Ovary (tissue), 3 donors: ENCODE results near the gene IGF2BP3.

Experiments used
- POLR2A ChIP-seq: fragments of 450-650 bp; IDR thresholded peaks from one replicate; pipeline ENCODE4 v1.6.1; 2017; ENCODE audit warnings: antibody characterized with exemption, mild to moderate bottlenecking, moderate library complexity
- TF ChIP-seq, protein P1 (sequence below), 3 donors: fragments of 450-650 bp in 2 of 3; fragments of 200-600 bp in 1 of 3; IDR thresholded peaks; one replicate each; pipeline versions ENCODE4 v1.5.1 to v1.8.0; 2016 to 2022; ENCODE audit warnings: antibody characterized with exemption in 3 of 3, mild to moderate bottlenecking in 1 of 3
- donor health status: DM: no; HTN: no; CAD: no.

DNA sequence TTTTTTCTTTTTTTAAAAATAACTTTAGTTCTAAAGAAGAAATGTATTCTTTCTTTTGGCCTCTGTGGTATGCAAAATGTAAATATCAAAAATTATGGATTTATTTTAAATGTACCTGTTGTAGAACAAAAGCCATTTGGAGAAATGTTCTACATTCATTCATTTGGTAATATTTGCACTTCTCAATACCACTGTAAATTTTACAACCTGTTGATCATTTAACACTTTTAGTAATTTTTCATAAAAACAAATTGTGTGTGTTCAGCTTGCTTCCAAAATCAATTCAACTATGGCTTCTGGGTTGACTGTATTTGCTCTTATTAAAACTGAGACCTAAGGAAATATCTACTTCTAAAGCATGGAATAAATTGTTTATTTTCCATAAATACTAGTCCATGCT is 2.3 kb upstream of the IGF2BP3 start:
- TF ChIP-seq, protein P1, sequence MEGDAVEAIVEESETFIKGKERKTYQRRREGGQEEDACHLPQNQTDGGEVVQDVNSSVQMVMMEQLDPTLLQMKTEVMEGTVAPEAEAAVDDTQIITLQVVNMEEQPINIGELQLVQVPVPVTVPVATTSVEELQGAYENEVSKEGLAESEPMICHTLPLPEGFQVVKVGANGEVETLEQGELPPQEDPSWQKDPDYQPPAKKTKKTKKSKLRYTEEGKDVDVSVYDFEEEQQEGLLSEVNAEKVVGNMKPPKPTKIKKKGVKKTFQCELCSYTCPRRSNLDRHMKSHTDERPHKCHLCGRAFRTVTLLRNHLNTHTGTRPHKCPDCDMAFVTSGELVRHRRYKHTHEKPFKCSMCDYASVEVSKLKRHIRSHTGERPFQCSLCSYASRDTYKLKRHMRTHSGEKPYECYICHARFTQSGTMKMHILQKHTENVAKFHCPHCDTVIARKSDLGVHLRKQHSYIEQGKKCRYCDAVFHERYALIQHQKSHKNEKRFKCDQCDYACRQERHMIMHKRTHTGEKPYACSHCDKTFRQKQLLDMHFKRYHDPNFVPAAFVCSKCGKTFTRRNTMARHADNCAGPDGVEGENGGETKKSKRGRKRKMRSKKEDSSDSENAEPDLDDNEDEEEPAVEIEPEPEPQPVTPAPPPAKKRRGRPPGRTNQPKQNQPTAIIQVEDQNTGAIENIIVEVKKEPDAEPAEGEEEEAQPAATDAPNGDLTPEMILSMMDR (IDR thresholded peaks at IDR 0.05): no peak
- TF ChIP-seq POLR2A: no peak
